IPS-15b (cell line): ENCODE results near the gene FGD6.

ENCODE experiments used
- H3K27me3 ChIP-seq: one replicate; pipeline ENCODE4 v1.6.1; 2013; ENCODE audit warnings: low read length; ENCODE audit not compliant: control insufficient read depth, insufficient read depth
- H3K36me3 ChIP-seq: one replicate; pipeline ENCODE4 v1.6.1; 2013; ENCODE audit warnings: low read length; ENCODE audit not compliant: control insufficient read depth, insufficient read depth
- H3K4me1 ChIP-seq: one replicate; pipeline ENCODE4 v1.6.1; 2013; ENCODE audit warnings: mild to moderate bottlenecking, low read length; ENCODE audit not compliant: control insufficient read depth, insufficient read depth
- H3K4me3 ChIP-seq: one replicate; pipeline ENCODE4 v1.5.1; 2013; ENCODE audit warnings: low read depth, low read length
- H3K9ac ChIP-seq: one replicate; pipeline ENCODE4 v1.6.1; 2013; ENCODE audit warnings: low read depth, mild to moderate bottlenecking, low read length
- H3K9me3 ChIP-seq: one replicate; pipeline ENCODE4 v1.6.1; 2013; ENCODE audit warnings: mild to moderate bottlenecking, low read length; ENCODE audit not compliant: control insufficient read depth, insufficient read depth

Gene FGD6

DNA sequence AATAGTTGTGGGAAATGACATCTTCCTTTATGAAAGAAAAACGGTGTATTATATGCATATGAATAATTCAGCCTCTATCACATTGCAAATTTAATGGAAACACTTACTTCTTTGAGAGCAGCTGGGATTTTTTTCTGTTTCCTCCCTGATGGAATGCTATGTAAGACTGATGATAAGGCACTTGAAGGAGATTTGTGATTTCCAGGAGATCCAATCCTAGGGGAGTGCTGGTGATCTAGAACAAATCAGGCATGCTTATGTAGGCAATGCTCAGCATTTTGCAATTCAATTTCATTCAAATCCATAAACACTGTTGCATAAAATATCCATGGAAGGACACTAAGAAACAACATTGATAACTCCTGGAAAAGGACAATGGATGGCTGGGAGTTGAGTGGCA is 127.8 kb downstream of the FGD6 start:
- H3K9ac ChIP-seq: no peak overlapping the region
- H3K36me3 ChIP-seq: peaks cover 8% of the 10 kb centered on the region
- no peaks in the 10 kb centered on the region for H3K27me3 ChIP-seq

GRCh38 chr12:95088379-95088778 is 128.9 kb downstream of the FGD6 start:
- Histone ChIP-seq H3K9ac (no peak overlapping the region), H3K36me3 (peaks cover 8% of the 10 kb centered on the region)

More for the DNA sequence above, 127.8 kb downstream of the FGD6 start:
- Histone ChIP-seq H3K4me3 (no peak overlapping the region), H3K9me3 (no peaks in the 10 kb centered on the region), H3K4me1 (no peaks in the 10 kb centered on the region)

GRCh38 chr12:95085612-95086011 is 131.7 kb downstream of the FGD6 start:
- Histone ChIP-seq H3K4me3 (no peak overlapping the region), H3K9ac (no peak overlapping the region), H3K4me1 (no peaks in the 10 kb centered on the region), H3K27me3 (no peaks in the 10 kb centered on the region), H3K36me3 (peaks cover 2% of the 10 kb centered on the region), H3K9me3 (no peaks in the 10 kb centered on the region)

More at GRCh38 chr12:95088379-95088778, 128.9 kb downstream of the FGD6 start:
- H3K4me1 ChIP-seq: no peaks in the 10 kb centered on the region
- H3K9me3 ChIP-seq: no peaks in the 10 kb centered on the region
- H3K4me3 ChIP-seq: no peak overlapping the region
- H3K27me3 ChIP-seq: no peaks in the 10 kb centered on the region

- no peak overlapping the region for H3K9ac ChIP-seq
- no peaks in the 10 kb centered on the region for H3K4me1 ChIP-seq
- no peak overlapping the region for H3K4me3 ChIP-seq
- no peaks in the 10 kb centered on the region for H3K9me3 ChIP-seq
- no peaks in the 10 kb centered on the region for H3K27me3 ChIP-seq
- peaks cover 2% of the 10 kb centered on the region for H3K36me3 ChIP-seq
Observed at GRCh38 chr12:95083938-95084337, 133.3 kb downstream of the FGD6 start.

DNA sequence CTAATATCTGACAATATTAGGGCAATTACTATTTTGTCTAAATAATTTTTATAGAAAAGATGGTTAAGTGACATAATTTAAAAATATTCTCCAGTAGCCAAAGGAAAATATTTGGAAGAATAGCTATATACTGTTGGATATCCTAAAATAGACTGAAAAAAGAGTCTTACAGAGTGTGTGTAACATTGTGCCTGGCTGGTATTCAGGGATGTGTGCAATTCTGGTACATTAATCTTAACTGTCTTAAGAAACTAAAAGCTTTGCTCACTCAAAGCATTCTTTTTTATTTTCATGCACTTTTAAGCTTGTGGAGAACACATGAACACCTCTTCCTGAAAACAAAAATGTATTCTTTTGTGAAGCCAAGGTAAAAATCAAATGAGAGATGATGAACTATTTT is 133.8 kb downstream of the FGD6 start:
- Histone ChIP-seq H3K9me3 (no peaks in the 10 kb centered on the region), H3K9ac (no peak overlapping the region), H3K4me1 (no peaks in the 10 kb centered on the region), H3K4me3 (no peak overlapping the region), H3K27me3 (no peaks in the 10 kb centered on the region), H3K36me3 (peaks cover 2% of the 10 kb centered on the region)

DNA sequence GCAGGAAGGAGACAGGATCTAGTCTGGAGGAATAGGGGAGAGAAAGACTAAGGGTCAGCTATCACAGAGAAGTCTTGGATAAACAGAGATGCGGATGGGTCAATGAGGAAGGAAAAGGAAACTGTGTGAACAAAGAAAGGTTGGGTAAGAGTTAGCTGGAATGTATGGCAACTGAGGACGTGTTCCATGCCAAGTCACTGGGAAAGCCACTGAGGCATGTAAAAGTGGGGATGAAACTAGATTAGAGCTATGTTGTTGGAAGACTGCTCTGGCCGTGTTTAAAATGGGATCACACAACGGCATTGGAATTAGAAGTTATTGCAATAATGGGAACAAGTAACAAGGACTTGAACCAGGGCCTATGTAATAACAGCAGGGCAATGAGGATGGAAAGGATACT is 139.9 kb downstream of the FGD6 start:
- no peaks in the 10 kb centered on the region for H3K9me3 ChIP-seq
- no peak overlapping the region for H3K9ac ChIP-seq
- no peak overlapping the region for H3K4me3 ChIP-seq
- no peaks in the 10 kb centered on the region for H3K36me3 ChIP-seq
- no peaks in the 10 kb centered on the region for H3K27me3 ChIP-seq
- no peaks in the 10 kb centered on the region for H3K4me1 ChIP-seq

DNA sequence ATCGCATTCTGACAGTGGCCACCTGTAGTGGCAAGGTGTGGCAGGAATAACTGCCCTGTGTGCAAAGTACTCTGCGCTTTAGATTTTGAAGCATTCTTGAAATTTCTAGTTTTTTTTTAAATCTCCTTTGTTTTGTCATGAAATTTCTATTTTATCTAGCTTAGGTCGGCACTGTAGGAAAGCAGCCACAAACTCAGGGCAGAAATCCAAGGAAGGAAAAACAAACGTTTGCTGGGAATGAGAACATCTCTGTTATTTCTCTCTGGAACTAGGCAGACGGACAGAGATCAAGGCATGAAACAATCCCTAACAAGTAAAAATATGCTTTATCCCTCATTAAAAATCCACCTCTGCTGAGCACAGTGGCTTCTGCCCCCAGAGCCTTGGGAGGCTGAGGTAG is 142.5 kb downstream of the FGD6 start:
- Histone ChIP-seq H3K27me3 (no peaks in the 10 kb centered on the region), H3K9ac (no peak overlapping the region), H3K4me3 (no peak overlapping the region), H3K9me3 (no peaks in the 10 kb centered on the region), H3K36me3 (no peaks in the 10 kb centered on the region), H3K4me1 (no peaks in the 10 kb centered on the region)

DNA sequence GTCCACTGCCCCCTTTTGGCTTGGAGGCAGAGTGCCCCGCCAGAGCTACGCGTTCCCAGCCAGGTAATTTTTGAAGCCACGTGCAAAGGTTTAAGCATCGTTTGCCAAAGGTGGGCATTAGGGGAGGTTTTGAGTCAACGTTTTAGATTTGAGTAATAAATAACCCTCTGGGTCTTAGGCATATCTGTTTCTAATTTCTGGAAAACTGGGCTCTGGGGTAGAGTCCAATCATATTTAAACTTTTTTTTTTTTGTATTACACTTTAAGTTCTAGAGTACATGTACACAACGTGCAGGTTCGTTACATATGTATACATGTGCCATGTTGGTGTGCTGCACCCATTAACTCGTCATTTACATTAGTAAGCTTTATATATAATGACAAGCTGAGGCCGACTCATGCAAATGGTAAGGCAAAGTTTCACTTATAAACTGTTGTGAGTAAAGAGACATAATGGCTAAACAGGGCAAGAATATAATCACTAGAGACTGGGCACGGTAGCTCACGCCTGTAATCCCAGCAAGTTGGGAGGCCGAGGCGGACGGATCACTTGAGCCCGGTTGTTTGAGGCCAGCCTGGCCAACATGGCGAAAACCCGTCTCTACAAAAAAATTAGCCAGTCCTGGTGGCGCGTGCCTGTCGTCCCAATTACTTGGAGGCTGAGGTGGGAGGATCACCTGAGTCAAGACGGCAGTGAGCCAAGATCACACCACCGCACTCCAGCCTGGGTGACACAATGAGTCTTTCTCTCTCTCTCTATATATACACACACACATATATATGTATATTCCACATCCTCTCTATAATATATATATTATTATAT is 143.4 kb downstream of the FGD6 start:
- Histone ChIP-seq H3K9me3 (no peaks in the 10 kb centered on the region), H3K9ac (no peak overlapping the region), H3K4me3 (no peak overlapping the region), H3K36me3 (no peaks in the 10 kb centered on the region), H3K4me1 (no peaks in the 10 kb centered on the region), H3K27me3 (no peaks in the 10 kb centered on the region)

- Histone ChIP-seq H3K4me1 (no peaks in the 10 kb centered on the region), H3K9ac (peak within 1 kb of the TSS; percentile 85), H3K36me3 (no peaks in the 10 kb centered on the region), H3K27me3 (no peaks in the 10 kb centered on the region), H3K4me3 (peak within 1 kb of the TSS; percentile 92), H3K9me3 (no peaks in the 10 kb centered on the region)
Observed at GRCh38 chr12:95072900-95073697, 144.2 kb downstream of the FGD6 start, which contains the start of gene NR2C1. Gene NR2C1, minus strand, starts transcription at chr12:95073618. Its CDS starts 6,234 bp downstream, at chr12:95067384.

- Histone ChIP-seq H3K27me3 (no peaks in the 10 kb centered on the region), H3K4me3 (no peak overlapping the region), H3K9me3 (no peaks in the 10 kb centered on the region)
Observed at GRCh38 chr12:95070378-95070777, 146.9 kb downstream of the FGD6 start.

DNA sequence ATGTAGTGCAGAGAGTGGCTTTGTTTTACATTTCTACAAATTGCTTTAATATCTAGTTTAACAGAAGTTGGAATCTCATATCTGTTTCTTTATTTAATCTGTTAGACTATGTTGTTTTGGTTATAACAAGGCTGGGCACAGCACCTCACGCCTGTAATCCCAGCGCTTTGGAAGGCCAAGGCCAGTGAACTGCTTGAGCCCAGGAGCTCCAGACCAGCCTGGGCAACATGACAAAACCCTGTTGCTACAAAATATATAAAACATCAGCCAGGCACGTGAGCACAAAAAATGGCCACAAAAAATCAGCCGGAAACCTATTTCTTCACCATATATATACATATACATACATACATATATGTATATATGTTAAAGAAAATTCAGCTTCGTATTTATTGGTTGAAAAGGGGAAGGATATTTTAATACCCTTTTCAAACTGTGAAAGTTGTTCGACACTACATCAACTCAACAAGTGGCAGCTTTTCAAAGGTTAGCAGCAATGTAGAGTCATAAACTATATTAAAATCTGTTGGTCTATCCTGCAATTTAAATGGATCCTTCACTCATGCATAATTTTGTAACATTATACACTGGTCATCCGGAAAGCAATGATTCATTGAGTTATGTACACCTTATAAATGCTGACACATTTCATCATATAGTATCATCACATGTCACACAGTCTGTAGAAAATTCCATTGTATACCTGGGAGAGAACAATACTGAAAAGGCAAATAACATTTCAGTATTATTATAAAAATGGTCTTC is 151.0 kb downstream of the FGD6 start:
- H3K9ac ChIP-seq: no peak overlapping the region
- H3K27me3 ChIP-seq: no peaks in the 10 kb centered on the region
- peaks cover 19% of the 10 kb centered on the region for H3K36me3 ChIP-seq
- no peaks in the 10 kb centered on the region for H3K4me1 ChIP-seq
- H3K4me3 ChIP-seq: no peak overlapping the region
- no peaks in the 10 kb centered on the region for H3K9me3 ChIP-seq

More at GRCh38 chr12:95070378-95070777, 146.9 kb downstream of the FGD6 start:
- Histone ChIP-seq H3K9ac (no peak overlapping the region), H3K36me3 (peaks cover 7% of the 10 kb centered on the region), H3K4me1 (no peaks in the 10 kb centered on the region)
